ENCODE data around the gene ZNF491.
"Not testable (repeated sequence)": the region's sequence is repeated elsewhere in the genome, so short reads cannot be mapped to it uniquely, and the experiment has no call there.

The ZNF491 gene

DNA sequence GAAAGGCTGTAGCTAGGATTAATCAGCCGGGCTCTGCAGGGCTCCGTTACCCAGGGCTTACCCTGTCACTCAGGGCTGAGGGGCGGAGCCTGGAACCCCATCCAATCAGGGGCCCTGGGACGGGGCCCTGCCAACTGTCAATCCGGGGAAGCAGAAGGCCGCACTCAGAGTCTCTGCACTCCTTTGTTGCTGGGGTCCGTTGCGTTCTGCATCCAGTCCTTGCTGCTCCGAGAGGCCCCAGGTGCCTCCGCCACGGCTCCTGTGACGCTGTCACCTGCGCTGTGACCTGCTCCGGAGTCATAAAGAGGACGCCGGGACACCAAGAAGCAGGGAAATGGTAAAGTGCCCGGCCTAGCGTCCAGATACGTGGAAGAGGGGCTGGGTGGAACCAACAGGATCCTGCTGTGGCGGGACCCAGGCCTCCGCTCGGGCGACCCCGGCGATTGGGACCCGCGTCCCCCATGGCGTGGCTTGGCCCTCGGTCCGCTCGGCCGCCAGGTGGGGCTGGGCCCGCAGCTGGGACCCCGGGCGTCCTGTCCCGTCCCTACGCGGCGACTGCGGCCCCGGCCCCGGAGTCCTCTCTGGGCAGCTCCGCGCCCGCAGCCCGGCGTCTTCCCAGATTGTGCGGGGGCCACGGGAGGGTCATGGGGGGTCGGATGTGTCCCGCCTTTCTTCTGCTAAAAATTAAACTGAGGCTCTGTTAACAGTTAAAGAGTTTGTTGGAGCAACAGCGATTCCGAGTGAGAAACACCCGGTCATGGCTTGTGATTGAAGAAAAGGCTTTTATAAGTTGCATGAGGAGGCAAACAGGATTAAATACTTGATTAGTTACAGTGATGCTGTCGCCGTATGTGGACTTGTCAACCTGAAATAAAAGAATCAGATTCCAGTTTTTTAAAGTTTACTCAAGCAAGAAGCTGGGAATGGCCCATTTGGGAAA, at the start of gene ZNF491:
ZNF491 (plus strand) TSS at position 133 of the 940 bp plus-strand sequence. CDS start 7,431 bp downstream, outside the sequence.
- peak; percentile 77 to 93 for DNase-seq

DNA sequence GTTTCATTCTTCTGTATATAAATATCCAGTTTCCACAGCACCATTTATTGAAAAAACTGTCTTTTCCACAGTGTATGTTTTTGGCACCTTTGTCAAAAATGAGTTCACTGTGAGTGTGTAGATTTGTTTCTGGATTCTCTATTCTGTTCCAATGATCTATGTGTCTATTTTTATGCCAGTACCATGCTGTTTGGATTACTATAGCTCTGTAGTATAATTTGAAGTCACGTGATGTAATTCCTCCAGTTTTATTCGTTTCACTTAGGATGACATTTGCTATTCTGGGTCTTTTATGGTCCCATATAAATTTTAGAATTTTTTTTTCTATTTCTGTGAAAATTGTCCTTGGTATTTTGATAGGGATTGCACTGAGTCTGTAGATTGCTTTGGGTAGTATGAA, 48.6 kb upstream of the ZNF491 start:
- no peak for DNase-seq

DNA sequence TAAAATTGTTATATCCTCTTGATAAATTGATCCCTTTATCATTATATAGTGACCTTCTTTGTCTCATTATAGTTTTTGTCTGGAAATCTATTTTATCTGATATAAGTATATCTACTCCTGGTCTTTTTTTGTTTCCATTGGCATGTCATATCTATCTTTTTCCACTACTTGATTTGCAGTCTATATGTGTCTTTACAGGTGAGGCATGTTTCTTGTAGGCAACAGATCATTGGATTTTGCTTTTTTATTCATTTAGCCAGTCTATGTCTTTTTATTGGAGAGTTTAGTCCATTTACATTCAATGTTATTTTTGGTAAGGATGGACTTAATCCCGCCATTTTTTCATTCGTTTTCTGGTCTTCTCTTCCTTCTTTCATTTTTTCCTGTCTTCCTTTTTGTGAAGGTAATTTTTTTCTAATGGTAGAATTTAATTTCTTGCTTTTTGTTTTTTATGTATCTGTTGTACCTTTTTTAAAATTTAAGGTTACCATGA, 46.0 kb upstream of the ZNF491 start:
- no peak for DNase-seq

DNA sequence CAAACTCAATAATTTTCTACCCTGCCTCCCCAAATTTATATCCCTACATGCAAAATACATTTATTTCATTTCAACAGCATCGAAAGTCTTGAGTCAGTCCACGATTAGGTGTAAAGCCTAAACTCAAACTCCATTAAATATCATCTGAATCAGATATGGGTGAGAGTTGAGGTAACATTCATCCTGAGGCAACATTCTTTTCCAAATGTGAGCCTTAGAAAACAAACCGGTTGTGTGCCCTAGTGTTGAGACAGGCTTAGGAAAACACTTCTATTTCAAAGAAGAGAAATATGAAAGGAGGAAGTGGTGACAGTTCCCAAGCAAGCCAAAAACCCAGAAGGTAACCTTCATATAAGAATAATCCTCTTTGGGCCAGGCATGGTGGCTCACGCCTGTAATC, 43.7 kb upstream of the ZNF491 start:
- DNase-seq, result no peak

DNA sequence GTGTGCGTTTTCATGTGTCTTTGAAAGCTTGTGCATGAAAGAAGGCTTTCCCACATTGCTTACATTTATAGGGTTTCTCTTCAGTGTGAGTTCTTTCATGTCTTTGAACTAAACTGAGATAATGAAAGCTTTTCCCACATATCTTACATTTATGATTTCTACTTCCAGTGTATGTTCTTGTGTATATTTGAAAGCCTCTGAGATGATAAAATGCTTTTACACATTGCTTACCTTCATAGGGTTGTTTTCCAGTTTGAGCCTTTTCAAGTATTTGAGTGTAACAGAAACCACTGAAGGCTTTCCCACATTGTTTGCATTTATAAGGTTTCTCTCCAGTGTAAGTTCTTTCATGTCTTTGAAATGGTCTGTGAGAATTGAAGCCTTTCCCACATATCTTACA, 41.4 kb upstream of the ZNF491 start:
- DNase-seq, result no peak

DNA sequence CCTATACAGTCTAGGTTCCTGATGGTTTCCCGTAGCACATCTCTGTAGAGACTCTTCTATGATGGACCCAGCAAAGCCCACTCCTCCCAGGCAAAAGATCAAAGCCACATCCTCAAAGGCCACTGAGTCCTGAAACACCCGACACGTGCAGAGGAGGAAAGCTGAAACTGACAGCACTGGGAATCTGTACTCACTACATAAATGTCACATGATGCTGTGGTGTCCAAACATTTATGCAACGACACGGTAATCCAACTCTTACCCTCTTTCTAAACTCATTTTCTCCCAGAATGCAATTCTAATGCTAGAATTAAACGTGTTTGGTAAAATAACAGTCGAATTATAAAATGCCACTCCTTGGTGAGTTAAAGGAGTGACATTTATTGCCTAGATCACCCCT, 38.5 kb upstream of the ZNF491 start:
- no peak for DNase-seq

DNA sequence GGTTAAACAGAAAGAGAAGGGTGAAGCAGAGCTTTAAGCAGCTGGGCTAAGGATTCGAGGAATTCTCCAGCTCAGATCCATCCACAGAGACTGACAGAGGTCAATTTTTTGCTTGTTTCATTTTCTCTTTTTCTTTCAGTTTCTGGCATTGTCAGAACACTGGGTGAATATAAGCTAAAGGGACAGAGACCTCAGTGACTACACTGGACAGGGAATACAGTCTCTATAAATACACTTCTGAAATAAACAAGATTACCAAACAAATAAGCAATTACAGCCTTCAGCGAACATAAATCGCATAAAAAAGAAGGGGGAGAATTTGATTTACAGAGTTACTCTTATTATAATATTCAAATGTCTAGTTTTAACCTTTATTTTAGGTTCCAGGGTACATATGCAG, 35.2 kb upstream of the ZNF491 start:
- DNase-seq, result no peak

DNA sequence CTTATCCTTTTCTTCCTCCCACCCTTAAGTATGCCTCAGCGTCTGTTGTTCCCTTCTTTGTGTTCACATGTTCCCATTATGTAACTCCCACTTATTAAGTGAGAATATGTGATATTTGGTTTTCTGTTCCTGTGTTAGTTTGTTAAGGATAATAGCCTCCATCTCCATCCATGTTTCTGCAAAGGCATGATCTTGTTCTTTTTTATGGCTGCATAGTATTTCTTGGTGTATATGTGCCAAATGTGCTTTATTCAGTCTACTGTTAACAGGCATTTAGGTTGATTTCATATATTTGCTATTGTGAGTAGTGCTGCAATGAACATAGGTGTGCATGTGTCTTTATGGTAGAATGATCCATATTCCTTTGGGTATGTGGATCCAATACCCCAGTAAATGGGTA, 34.7 kb upstream of the ZNF491 start:
- DNase-seq, result no peak

DNA sequence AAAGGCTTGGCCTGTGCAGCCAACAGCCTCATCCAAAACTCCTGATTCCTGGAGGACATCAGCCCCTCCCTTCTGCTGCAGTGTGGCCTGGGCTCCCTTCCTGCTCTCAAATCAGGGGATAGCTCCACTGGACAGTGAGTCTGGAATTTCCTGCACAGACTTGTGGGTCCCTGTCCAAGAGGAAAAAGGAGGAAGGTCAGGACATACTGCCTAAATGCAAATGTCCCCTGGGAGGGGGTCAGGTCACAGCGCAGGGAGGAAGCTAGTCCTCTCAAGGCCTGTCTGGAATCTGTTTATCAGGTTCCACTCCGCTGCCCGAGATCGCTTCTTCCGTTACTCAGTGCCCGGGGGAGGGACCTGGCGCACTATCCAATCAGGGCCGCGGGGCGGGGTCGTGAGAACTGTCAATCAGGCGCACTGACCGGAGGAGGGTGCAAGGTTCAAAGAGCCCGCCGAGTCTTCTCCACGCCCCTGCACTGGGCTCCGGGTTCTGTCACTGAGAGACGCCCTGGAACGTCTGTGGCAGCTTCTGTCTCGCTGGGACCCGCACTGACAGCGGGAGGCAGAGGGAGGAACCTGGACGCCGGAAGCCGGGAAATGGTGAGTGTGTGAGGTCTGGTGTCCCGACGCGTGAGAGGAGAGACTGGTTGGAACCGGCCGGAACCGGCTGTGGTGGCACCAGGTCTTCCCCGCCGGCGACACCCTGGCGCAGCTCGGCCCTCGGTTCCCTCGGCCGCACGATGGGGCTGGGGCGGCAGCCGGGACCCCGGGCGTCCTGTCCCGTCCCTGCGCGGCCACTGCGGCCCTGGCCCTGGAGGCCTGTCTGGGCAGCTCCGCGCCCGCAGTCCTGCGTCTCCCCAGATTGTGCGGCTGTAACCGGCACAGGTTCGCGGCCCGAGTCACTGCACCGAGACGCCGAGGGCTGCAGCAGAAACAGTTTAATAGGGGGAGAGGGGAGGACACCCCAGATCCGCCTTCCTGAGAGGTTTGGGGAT, 31.4 kb upstream of the ZNF491 start, which contains the start of gene ZNF441:
ZNF441 (plus strand) TSS at position 404 of the 995 bp plus-strand sequence; CDS start at position 598, 194 bp downstream.
- peak; percentile 42 to 86 for DNase-seq

DNA sequence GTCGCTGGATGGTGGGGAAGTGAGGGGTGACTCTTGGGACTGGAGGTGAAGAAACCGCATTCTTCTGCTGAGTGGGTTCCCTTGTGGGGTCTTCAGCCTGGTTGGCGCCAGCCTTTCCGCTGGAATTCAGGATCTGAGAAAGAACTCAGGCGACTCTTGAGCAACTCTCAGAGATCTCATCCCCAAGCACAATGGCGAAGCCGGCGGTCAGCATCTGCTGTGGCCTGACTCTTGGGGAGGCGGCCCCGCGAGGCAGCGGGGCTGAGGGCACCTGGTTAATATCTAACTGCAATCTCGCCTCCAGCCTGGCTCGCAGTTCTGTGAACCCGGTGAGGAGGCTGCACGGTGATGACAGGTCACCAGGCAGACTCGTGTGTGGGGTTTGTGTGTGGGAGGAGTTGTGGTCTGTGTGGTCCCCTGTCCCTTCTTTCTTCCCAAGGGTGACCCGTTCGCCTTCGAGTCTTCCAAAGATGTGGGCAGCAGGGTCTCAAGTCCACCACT, 30.6 kb upstream of the ZNF491 start:
- no peak for DNase-seq

DNA sequence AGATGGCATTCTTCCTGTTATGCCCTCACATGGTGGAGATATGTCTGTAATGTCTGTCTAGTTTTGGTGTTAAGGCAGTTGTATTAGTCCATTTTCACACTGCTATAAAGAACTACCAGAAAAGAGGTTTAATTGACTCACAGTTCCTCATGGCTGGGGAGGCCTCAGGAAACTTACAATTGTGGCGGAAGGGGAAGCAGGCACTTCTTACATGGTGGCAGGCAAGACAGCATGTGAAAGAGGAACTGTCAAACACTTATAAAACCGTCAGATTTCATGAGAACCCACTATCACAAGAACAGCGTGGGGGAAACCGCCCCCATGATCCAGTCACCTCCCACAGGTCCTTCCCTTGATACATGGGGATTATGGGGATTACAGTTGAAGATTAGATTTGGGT, 28.3 kb upstream of the ZNF491 start:
- no peak for DNase-seq

DNA sequence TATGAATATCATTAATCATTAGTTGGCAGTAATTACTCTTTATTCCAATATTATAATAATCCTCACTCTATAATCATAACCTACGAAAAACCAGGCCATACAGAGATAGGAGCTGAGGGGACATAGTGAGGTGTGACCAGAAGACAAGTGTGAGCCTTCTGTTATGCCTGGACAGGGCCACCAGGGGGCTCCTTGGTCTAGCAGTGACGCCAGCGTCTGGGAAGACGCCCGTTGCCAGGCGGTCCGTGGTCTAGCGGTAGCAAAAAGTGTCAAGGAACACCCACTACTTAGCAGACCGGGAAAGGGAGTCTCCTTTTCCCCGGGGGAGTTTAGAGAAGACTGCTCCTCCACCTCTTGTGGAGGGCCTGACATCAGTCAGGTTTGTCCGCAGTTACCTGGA, 26.8 kb upstream of the ZNF491 start:
- DNase-seq, result not testable (repeated sequence)

DNA sequence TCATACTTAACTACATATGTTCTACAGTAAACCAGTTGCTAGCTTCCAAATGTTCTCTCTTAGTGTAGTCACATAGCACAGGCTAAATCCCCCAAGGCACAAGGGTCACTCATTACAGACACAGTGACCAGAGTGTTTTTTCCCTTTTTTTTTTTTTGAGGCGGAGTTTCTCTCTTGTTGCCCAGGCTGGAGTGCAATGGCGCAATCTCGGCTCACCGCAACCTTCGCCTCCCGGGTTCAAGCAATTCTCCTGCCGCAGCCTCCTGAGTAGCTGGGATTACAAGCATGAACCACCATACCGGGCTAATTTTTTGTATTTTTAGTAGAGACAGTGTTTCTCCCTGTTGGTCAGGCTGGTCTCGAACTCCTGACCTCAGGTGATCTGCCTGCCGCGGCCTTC, 21.7 kb upstream of the ZNF491 start:
- DNase-seq, result not testable (repeated sequence)

DNA sequence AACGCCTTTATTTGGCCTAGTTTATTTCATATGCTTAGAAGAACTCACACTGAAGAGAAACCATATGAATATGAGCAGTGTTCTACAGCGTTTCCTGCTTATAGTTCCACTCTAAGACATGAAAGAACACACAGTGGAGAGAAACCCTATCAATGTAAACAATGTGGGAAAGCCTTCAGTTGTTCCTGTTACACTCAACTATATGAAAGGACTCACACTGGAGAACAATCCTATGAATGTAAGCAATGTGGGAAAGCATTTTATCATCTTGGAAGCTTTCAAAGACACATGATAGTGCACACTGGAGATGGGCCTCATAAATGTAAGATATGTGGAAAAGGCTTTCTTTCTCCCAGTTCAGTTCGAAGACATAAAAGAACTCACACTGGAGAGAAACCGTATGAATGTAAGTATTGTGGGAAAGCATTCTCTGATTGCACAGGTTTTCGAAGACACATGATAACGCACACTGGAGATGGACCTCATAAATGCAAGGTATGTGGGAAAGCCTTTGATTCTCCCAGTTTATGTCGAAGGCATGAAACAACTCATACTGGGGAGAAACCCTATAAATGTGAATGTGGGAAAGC, 17.8 kb upstream of the ZNF491 start:
- DNase-seq, result no peak

DNA sequence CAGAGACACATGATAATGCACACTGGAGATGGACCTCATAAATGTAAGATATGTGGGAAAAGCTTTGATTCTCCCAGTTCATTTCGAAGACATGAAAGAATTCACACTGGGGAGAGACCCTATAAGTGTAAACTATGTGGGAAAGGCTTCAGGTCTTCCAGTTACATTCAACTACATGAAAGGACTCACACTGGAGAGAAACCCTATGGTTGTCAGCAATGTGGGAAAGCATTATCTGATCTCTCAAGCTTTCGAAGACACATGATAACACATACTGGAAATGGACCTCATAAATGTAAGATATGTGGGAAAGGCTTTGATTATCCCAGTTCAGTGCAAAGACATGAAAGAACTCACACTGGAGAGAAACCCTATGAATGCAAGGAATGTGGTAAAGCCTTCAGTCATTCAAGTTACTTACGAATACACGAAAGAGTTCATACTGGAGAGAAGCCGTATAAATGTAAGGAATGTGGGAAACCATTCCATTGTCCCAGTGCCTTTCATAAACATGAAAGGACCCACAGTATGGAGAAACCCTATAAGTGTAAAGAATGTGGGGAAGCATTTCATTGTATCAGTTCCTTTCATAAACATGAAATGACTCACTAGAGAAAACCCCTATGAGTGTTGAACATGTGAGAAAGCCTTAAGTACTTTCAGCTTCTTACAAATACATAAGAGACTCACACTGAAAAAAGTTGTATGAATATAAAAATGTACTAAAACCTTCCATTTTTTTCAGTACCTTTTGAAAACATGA, 16.8 kb upstream of the ZNF491 start:
- DNase-seq, result no peak

DNA sequence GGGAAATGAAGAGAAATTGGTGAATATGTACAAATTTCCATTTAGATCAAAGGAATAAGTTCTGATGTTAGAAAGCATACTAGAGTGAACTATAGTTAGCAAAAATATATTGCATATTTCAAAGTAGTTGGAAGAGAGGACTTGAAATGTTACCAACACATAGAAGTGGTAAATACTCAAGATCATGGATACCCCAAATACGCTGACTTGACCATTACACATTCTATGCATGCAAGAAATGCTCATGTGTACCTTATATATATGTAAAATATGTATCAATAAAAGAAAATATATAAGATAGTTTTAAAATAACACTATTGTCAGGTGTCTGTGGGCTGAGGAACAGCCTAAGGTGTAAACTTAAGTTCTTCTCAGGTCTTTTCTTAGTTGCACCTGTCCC, 14.6 kb upstream of the ZNF491 start:
- DNase-seq, result no peak

DNA sequence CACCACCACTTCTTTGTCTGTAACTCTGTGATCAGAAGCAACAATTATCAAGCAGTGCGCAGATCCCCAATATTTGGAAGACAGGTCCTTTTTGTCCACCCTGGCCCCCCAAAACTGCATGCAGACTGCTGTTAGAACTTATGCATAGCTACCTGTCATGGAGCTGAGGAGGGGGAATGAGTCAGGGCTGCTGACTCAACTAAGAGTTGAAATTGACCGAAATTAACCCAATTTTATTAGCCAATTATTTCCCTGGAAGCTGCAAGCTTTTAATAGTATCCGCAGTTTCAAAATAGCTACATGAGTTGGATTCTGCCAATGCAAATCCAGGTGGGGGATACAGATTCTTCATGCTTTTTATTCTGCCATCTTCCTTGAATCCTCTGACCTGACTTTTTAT, 14.0 kb upstream of the ZNF491 start:
- DNase-seq, result no peak

DNA sequence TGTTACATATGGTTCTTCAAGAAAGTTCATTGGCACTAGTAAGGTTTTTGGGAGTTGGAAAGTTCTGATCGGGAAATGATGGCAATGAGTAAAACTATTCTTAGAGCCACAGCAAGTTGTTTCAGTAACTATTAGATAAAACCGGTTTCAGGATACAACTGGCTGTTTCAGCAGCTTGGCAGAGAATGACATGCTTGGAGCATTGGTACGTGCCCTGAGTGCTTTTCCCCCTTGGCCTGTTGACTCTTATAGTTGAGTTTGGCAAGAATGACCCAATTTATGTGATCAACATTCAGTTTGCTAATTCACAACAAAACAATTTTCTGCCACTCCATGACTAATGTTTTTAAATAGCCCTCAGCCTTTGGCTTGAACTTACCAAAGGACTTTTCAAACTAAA, 10.8 kb upstream of the ZNF491 start:
- no peak for DNase-seq

DNA sequence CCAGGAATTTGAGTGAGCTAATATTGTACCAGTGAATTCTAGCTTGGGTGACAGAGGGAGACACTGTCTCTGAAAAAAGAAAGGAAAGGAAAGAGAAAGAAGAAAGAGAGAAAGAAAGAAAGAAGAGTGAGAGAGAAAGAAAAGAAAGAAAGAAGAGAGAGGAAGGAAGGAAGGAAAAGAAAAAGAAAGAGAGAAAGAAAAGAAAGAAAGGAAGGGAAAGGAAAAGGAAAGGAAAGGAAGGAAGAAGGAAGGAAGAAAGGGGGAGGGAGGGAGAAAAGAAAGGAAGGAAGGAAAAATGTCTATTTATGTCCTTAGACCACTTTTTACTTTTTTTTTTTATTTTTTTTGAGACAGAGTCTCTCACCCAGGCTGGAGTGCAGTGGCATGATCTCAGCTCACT, 5.4 kb upstream of the ZNF491 start:
- DNase-seq, result no peak

DNA sequence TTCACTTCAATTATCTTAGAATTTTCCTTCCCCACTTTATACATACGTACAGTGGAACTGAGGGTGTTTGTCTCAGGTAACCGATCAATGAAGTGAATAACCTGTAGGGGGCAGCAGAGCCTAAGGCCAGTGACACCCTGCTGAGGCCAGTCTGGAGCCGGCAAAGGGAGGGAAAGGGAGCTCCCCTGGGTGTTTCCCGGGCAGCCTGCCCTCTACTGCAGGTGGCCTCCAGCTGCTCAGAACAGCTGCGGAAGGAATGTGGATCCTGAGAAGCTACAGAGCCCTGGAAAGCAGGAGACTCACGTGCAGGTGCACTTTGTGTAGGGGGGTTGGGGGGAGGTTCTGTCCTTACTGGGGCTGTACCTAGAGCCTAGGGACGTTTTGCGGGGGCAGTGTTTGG, 832 bp upstream of the ZNF491 start:
- peak; percentile 15 to 87 for DNase-seq

DNA sequence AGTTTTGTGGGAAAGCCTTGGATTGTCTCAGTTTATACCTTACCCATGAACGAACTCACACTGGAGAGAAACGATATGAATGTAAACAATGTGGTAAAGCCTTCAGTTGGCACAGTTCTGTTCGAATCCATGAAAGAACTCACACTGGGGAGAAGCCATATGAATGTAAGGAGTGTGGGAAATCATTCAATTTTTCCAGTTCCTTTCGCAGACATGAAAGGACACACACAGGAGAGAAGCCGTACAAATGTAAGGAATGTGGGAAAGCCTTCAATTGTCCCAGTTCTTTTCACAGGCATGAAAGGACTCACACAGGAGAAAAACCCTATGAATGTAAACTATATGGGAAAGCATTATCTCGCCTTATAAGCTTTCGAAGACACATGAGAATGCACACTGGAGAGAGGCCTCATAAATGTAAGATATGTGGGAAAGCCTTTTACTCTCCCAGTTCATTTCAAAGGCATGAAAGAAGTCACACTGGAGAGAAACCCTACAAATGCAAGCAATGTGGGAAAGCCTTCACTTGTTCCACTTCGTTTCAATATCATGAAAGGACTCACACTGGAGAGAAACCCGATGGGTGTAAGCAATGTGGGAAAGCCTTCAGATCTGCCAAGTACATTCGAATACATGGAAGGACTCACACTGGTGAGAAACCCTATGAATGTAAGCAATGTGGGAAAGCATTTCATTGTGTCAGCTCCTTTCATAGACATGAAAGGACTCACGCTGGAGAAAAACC, 8.2 kb downstream of the ZNF491 start:
- DNase-seq, result no peak

All from NCI-H446 (cell line).